ENCODE results near the gene PLA2G1B. TPM values are rescaled to one million over a fixed set of nuclear protein-coding genes. Genes with fewer than 3 reads are reported as not detected.

The PLA2G1B gene
- polyA plus RNA-seq, 1 donor (not counting 4 experiments of a cell fraction or from before 2014, with no cell fraction given): not detected

- no peak for DNase-seq (ENCODE audit: low read depth, low spot score)
- dilution Hi-C loops (cut with MboI; ENCODE audit: extremely low pct_ligation_motif_present, low sequenced_read_pairs): no loop called here
- FAIRE-seq: no peak
- no peaks in the 10 kb centered on the region for H3K9me3 ChIP-seq (ENCODE audit: control insufficient read depth, low read depth, low read length)
- no peaks in the 10 kb centered on the region for H3K4me1 ChIP-seq (ENCODE audit: control insufficient read depth, extremely low read depth, insufficient read depth, low read length)
- no peaks in the 10 kb centered on the region for H3K9me1 ChIP-seq (ENCODE audit: control insufficient read depth, extremely low read depth, insufficient read depth, low read length)
- H4K20me1 ChIP-seq (ENCODE audit: control insufficient read depth, extremely low read depth, insufficient read depth, low read length): no peaks in the 10 kb centered on the region
- H3K27me3 ChIP-seq (ENCODE audit: control insufficient read depth, extremely low read depth, insufficient read depth, low read length): no peaks in the 10 kb centered on the region
- no peak overlapping the region for H3K4me2 ChIP-seq (ENCODE audit: control insufficient read depth, extremely low read depth, insufficient read depth, low read depth, low read length)
- H3K79me2 ChIP-seq (ENCODE audit: control insufficient read depth, insufficient read depth, low read length): no peaks in the 10 kb centered on the region
- H3K4me3 ChIP-seq (ENCODE audit: control insufficient read depth in 2 of 3, extremely low read depth in 1 of 3, insufficient read depth in 2 of 3, low read depth in 1 of 3, low read length in 3 of 3): no peak overlapping the region
- no peak for TF ChIP-seq EZH2 (IDR thresholded peaks at IDR 0.05; ENCODE audit: low read length)
- TF ChIP-seq CTCF (optimal IDR thresholded peaks at IDR 0.05 in 1 of 3, IDR thresholded peaks at IDR 0.05 in 1 of 3, conservative IDR thresholded peaks at IDR 0.05 in 1 of 3; ENCODE audit: extremely low read depth in 1 of 3, insufficient read depth in 2 of 3, low read length in 3 of 3): peak in 1 of 3 experiments; percentile 21
- H3K27ac ChIP-seq (ENCODE audit: control insufficient read depth, insufficient read depth, low read length): no peak overlapping the region
- H2AFZ ChIP-seq (ENCODE audit: control insufficient read depth, low read length): no peak overlapping the region
- no peaks in the 10 kb centered on the region for H3K36me3 ChIP-seq (ENCODE audit: control insufficient read depth in 2 of 2, extremely low read depth in 1 of 2, insufficient read depth in 2 of 2, low read length in 2 of 2)
- H3K9ac ChIP-seq (ENCODE audit: control insufficient read depth, extremely low read depth, insufficient read depth, low read length): no peak overlapping the region
These were observed 19.1 kb upstream of the PLA2G1B start for GRCh38 chr12:120346681-120347080.

- dilution Hi-C loops (cut with MboI; ENCODE audit: extremely low pct_ligation_motif_present, low sequenced_read_pairs): no loop called here
- no peak for DNase-seq (ENCODE audit: low read depth, low spot score)
- no peak for FAIRE-seq
These were observed 18.5 kb upstream of the PLA2G1B start for GRCh38 chr12:120346031-120346430.

More at GRCh38 chr12:120346031-120346430, 18.5 kb upstream of the PLA2G1B start:
- H3K9ac ChIP-seq (ENCODE audit: control insufficient read depth, extremely low read depth, insufficient read depth, low read length): no peak overlapping the region
- no peaks in the 10 kb centered on the region for H3K9me1 ChIP-seq (ENCODE audit: control insufficient read depth, extremely low read depth, insufficient read depth, low read length)
- no peak overlapping the region for H3K4me3 ChIP-seq (ENCODE audit: control insufficient read depth in 2 of 3, extremely low read depth in 1 of 3, insufficient read depth in 2 of 3, low read depth in 1 of 3, low read length in 3 of 3)
- no peaks in the 10 kb centered on the region for H4K20me1 ChIP-seq (ENCODE audit: control insufficient read depth, extremely low read depth, insufficient read depth, low read length)
- no peaks in the 10 kb centered on the region for H3K9me3 ChIP-seq (ENCODE audit: control insufficient read depth, low read depth, low read length)
- H2AFZ ChIP-seq (ENCODE audit: control insufficient read depth, low read length): no peak overlapping the region
- no peak for TF ChIP-seq EZH2 (IDR thresholded peaks at IDR 0.05; ENCODE audit: low read length)
- TF ChIP-seq CTCF (optimal IDR thresholded peaks at IDR 0.05 in 1 of 3, IDR thresholded peaks at IDR 0.05 in 1 of 3, conservative IDR thresholded peaks at IDR 0.05 in 1 of 3; ENCODE audit: extremely low read depth in 1 of 3, insufficient read depth in 2 of 3, low read length in 3 of 3): no peak
- no peak overlapping the region for H3K4me2 ChIP-seq (ENCODE audit: control insufficient read depth, extremely low read depth, insufficient read depth, low read depth, low read length)
- H3K27ac ChIP-seq (ENCODE audit: control insufficient read depth, insufficient read depth, low read length): no peak overlapping the region
- H3K27me3 ChIP-seq (ENCODE audit: control insufficient read depth, extremely low read depth, insufficient read depth, low read length): no peaks in the 10 kb centered on the region
- no peaks in the 10 kb centered on the region for H3K4me1 ChIP-seq (ENCODE audit: control insufficient read depth, extremely low read depth, insufficient read depth, low read length)
- no peaks in the 10 kb centered on the region for H3K79me2 ChIP-seq (ENCODE audit: control insufficient read depth, insufficient read depth, low read length)
- H3K36me3 ChIP-seq (ENCODE audit: control insufficient read depth in 2 of 2, extremely low read depth in 1 of 2, insufficient read depth in 2 of 2, low read length in 2 of 2): no peaks in the 10 kb centered on the region
